GM12801 (cell line): ENCODE measurements around the gene SLC44A4.

ENCODE experiments used
- CTCF ChIP-seq: IDR thresholded peaks from one replicate; pipeline ENCODE4 v1.5.1; 2011; ENCODE audit warnings: control low read depth; ENCODE audit not compliant: insufficient read length; ENCODE audit errors: extremely low read depth

The SLC44A4 gene

GRCh38 chr6:31881136-31881859 lies 2.5 kb upstream of the SLC44A4 start:
- TF ChIP-seq CTCF = no peak

GRCh38 chr6:31880616-31881015 lies 1.8 kb upstream of the SLC44A4 start:
- TF ChIP-seq CTCF = no peak

- no peak for TF ChIP-seq CTCF
Observed at GRCh38 chr6:31879901-31880300, 1.1 kb upstream of the SLC44A4 start.

- no peak for TF ChIP-seq CTCF
Observed at GRCh38 chr6:31879143-31879542, 346 bp upstream of the SLC44A4 start.

- no peak for TF ChIP-seq CTCF
Observed at GRCh38 chr6:31878222-31878621, 575 bp downstream of the SLC44A4 start.

- no peak for TF ChIP-seq CTCF
Observed at GRCh38 chr6:31877651-31878161, 1.1 kb downstream of the SLC44A4 start.

- no peak for TF ChIP-seq CTCF
Observed at GRCh38 chr6:31877125-31877650, 1.6 kb downstream of the SLC44A4 start.
